WTC11 (cell line): Measurements from ENCODE around the gene LCN10. TPM values are rescaled to one million over a fixed set of nuclear protein-coding genes. Genes with fewer than 3 reads are reported as not detected.

ENCODE experiments used
- ATAC-seq: fragments of 200-7000 bp; cut with Tn5 transposase; 2 replicates; pipeline ENCODE4 v1.10.0; 2021; ENCODE audit warnings: mild to moderate bottlenecking, moderate library complexity
- CTCF ChIA-PET: fragments of 300-600 bp; sonication (Branson Sonifier 250); formaldehyde crosslinking; loops from one replicate; lab custom pipeline; 2021; ENCODE audit warnings: antibody characterized with exemption; lab: Charles Lee
- POLR2A ChIA-PET: fragments of 350-600 bp; sonication (Branson Sonifier 250); formaldehyde crosslinking; loops from one replicate; lab custom pipeline; 2021; ENCODE audit warnings: antibody characterized with exemption; lab: Charles Lee
- DNase-seq: peaks from one replicate; pipeline ENCODE4 v3.0.0; 2021; ENCODE audit warnings: low spot score
- H3K27ac Mint-ChIP-seq: 2 replicates; pipeline ENCODE4 v1.8.0; 2021; ENCODE audit warnings: mixed read lengths
- H3K27me3 Mint-ChIP-seq: 2 replicates; pipeline ENCODE4 v1.8.0; 2021; ENCODE audit warnings: low read depth, mild to moderate bottlenecking, moderate library complexity, mixed read lengths
- H3K36me3 Mint-ChIP-seq: 2 replicates; pipeline ENCODE4 v1.8.0; 2021; ENCODE audit warnings: mixed read lengths
- H3K4me1 Mint-ChIP-seq: 2 replicates; pipeline ENCODE4 v1.8.0; 2022; ENCODE audit warnings: mixed read lengths
- H3K4me3 Mint-ChIP-seq: 2 replicates; pipeline ENCODE4 v1.8.0; 2021; ENCODE audit warnings: mild to moderate bottlenecking, moderate library complexity, mixed read lengths
- H3K9me3 Mint-ChIP-seq: 2 replicates; pipeline ENCODE4 v1.8.0; 2021; ENCODE audit warnings: mixed read lengths
- ESRRA ChIP-seq: sonication (generic); formaldehyde crosslinking; IDR thresholded peaks from 2 replicates; pipeline ENCODE4 v1.8.1; 2022; ENCODE audit warnings: mild to moderate bottlenecking, missing genetic modification reagents, borderline replicate concordance
- FOXK1 ChIP-seq: sonication (generic); formaldehyde crosslinking; IDR thresholded peaks from 2 replicates; pipeline ENCODE4 v1.8.0; 2022; ENCODE audit warnings: mild to moderate bottlenecking, moderate library complexity, missing genetic modification reagents
- GABPB1 ChIP-seq: sonication (generic); formaldehyde crosslinking; IDR thresholded peaks from 2 replicates; pipeline ENCODE4 v1.8.1; 2023; ENCODE audit warnings: mild to moderate bottlenecking, missing genetic modification reagents
- HMGA2 ChIP-seq: fragments of 250-450 bp; sonication (Bioruptor Pico); IDR thresholded peaks from 2 replicates; pipeline ENCODE4 v1.4.0; 2021; ENCODE audit warnings: mild to moderate bottlenecking, moderate library complexity
- JAZF1 ChIP-seq: fragments of 250-450 bp; sonication (Bioruptor Pico); IDR thresholded peaks from 2 replicates; pipeline ENCODE4 v1.9.0; 2021; ENCODE audit warnings: moderate library complexity, mild to moderate bottlenecking, inconsistent platforms
- NFYB ChIP-seq: sonication (generic); formaldehyde crosslinking; conservative IDR thresholded peaks from 2 replicates; pipeline ENCODE4 v1.8.0; 2022; ENCODE audit warnings: low read depth, missing genetic modification reagents
- RELA ChIP-seq: sonication (generic); formaldehyde crosslinking; IDR thresholded peaks from 2 replicates; pipeline ENCODE4 v1.8.1; 2022; ENCODE audit warnings: missing genetic modification reagents, mild to moderate bottlenecking, borderline replicate concordance
- RORB ChIP-seq: fragments of 250-450 bp; sonication (Bioruptor Pico); IDR thresholded peaks from 2 replicates; pipeline ENCODE4 v1.9.0; 2021; ENCODE audit warnings: mild to moderate bottlenecking
- TCF7 ChIP-seq: sonication (generic); formaldehyde crosslinking; IDR thresholded peaks from 2 replicates; pipeline ENCODE4 v1.8.0; 2022; ENCODE audit warnings: mild to moderate bottlenecking, low read depth, missing genetic modification reagents, moderate library complexity
- TEAD4 ChIP-seq: sonication (generic); formaldehyde crosslinking; IDR thresholded peaks from 2 replicates; pipeline ENCODE4 v1.8.0; 2022; ENCODE audit warnings: mild to moderate bottlenecking, missing genetic modification reagents
- ZNF219 ChIP-seq: sonication (generic); formaldehyde crosslinking; IDR thresholded peaks from 2 replicates; pipeline ENCODE4 v1.8.0; 2023; ENCODE audit warnings: missing genetic modification reagents, mild to moderate bottlenecking, borderline replicate concordance
- ZNF232 ChIP-seq: sonication (generic); formaldehyde crosslinking; IDR thresholded peaks from 2 replicates; pipeline ENCODE4 v1.8.0; 2022; ENCODE audit warnings: mild to moderate bottlenecking, missing genetic modification reagents
- total RNA-seq: library from RNA; stranded (reverse); gene quantifications from 3 replicates; pipeline ENCODE4 v1.2.3, GENCODE V29; 2021
- TF ChIP-seq, protein P1 (sequence below): sonication (generic); formaldehyde crosslinking; IDR thresholded peaks from 2 replicates; pipeline ENCODE4 v1.8.0; 2022; ENCODE audit warnings: mild to moderate bottlenecking, missing genetic modification reagents
- TF ChIP-seq, protein P2 (sequence below): fragments of 250-450 bp; sonication (Bioruptor Pico); IDR thresholded peaks from 2 replicates; pipeline ENCODE4 v1.9.0; 2021; ENCODE audit warnings: mild to moderate bottlenecking
- TF ChIP-seq, protein P3 (sequence below): fragments of 250-450 bp; sonication (Bioruptor Pico); IDR thresholded peaks from 2 replicates; pipeline ENCODE4 v1.9.0; 2021; ENCODE audit warnings: mild to moderate bottlenecking, borderline replicate concordance
- TF ChIP-seq, protein P4 (sequence below): fragments of 250-450 bp; sonication (Bioruptor Pico); IDR thresholded peaks from 2 replicates; pipeline ENCODE4 v1.9.0; 2021; ENCODE audit warnings: mild to moderate bottlenecking
- TF ChIP-seq, protein P5 (sequence below): sonication (generic); formaldehyde crosslinking; IDR thresholded peaks from 2 replicates; pipeline ENCODE4 v1.8.0; 2023; ENCODE audit warnings: mild to moderate bottlenecking, missing genetic modification reagents
- TF ChIP-seq, protein P6 (sequence below): sonication (generic); formaldehyde crosslinking; IDR thresholded peaks from 2 replicates; pipeline ENCODE4 v1.8.1; 2022; ENCODE audit warnings: mild to moderate bottlenecking, moderate library complexity, missing genetic modification reagents
- TF ChIP-seq, protein P7 (sequence below): sonication (generic); formaldehyde crosslinking; IDR thresholded peaks from 2 replicates; pipeline ENCODE4 v1.8.0; 2023; ENCODE audit warnings: missing genetic modification reagents
- TF ChIP-seq, protein P8 (sequence below): sonication (generic); formaldehyde crosslinking; IDR thresholded peaks from 2 replicates; pipeline ENCODE4 v1.8.1; 2023; ENCODE audit warnings: mild to moderate bottlenecking, missing genetic modification reagents

LCN10 gene
- total RNA-seq, 1 experiment from 2014 or later: 2.4 TPM

DNA sequence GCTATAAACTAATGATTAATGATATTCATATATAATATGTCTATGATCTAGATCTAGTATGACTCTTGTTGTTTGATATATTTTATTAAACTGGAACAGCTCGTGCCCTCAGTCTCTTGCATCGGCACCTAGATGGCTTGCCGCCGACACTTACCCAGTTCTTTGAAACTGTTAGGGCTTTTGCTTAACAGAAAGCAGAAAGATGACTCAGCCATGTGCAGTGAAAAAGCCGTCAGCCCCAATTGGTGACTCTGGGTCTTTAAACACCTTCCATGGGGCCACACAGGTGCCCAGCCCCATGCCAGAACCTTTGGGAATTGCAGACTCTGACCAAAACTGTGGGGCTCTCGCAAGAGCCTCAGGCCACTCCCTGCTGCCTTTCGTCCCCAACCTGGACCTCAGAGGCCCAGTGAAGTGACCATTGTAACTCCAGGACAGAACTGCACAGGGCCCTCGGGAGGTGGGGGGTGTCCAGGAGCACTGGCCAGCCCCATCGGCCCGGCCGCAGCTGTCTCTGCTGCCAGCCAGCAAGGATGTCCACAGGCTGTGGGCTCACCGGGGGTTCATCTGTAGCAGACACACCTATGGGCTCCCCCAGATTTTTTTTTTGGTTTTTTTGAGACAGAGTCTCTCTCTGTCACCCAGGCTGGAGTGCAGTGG is 7.8 kb downstream of the LCN10 start:
- Mint-ChIP-seq H3K27me3 (no peaks in the 10 kb centered on the region), H3K36me3 (no peaks in the 10 kb centered on the region), H3K4me3 (no peak overlapping the region), H3K9me3 (peaks cover 3% of the 10 kb centered on the region; the same call in 1 of the 2 replicates), H3K27ac (no peak overlapping the region), H3K4me1 (peaks cover 4% of the 10 kb centered on the region; the same call in 1 of the 2 replicates)
- ChIA-PET POLR2A (no interaction called here), CTCF (no interaction called here)
- ATAC-seq (no peak), DNase-seq (no peak)
- TF ChIP-seq HMGA2 (CRISPR knock-in tag): no peak
- no peak for TF ChIP-seq JAZF1 (CRISPR knock-in tag)
- no peak for TF ChIP-seq TEAD4 (CRISPR knock-in tag)
- TF ChIP-seq GABPB1: no peak
- no peak for TF ChIP-seq NFYB (CRISPR knock-in tag)
- TF ChIP-seq, protein P1, sequence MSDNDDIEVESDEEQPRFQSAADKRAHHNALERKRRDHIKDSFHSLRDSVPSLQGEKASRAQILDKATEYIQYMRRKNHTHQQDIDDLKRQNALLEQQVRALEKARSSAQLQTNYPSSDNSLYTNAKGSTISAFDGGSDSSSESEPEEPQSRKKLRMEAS (CRISPR knock-in tag): no peak
- no peak for TF ChIP-seq ZNF232 (CRISPR knock-in tag)
- TF ChIP-seq RORB (CRISPR knock-in tag): no peak

DNA sequence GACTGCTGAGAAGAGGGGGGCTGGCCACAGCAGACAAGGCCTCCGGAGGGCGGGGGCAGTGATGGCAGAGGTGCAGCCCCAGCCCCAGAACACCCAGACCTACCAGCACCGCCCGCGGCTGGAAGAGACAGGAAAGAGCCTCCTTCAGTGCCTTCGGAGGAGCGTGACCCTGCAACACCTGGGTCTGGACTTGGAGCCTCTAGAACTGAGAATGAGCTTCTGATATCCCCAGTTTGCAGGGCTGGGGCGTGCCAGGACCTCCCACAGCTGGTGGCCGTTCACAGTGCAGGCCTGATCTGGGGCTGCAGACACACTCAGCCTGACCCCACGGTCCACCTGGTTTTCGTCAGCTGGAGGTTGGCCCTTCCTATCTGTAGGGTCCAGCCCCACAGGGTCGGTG is 9.1 kb downstream of the LCN10 start:
- Mint-ChIP-seq H3K9me3 (peaks cover 1% of the 10 kb centered on the region; the same call in 1 of the 2 replicates), H3K27me3 (no peaks in the 10 kb centered on the region), H3K4me3 (no peak overlapping the region), H3K4me1 (peaks cover 4% of the 10 kb centered on the region; the same call in 1 of the 2 replicates), H3K36me3 (no peaks in the 10 kb centered on the region), H3K27ac (no peak overlapping the region)
- no peak for ATAC-seq
- no peak for DNase-seq
- ChIA-PET POLR2A (interaction anchor here (0.7 kb wide), 1 partner anchor 436 kb away, joined by 3 read pairs; no protein-coding TSS in a partner anchor), CTCF (interaction anchor here (0.7 kb wide), 1 partner anchor 24 kb away, joined by 3 read pairs; the partner anchor contains the start of gene LCN8)
- TF ChIP-seq ZNF219 (CRISPR knock-in tag): no peak
- TF ChIP-seq, protein P2, sequence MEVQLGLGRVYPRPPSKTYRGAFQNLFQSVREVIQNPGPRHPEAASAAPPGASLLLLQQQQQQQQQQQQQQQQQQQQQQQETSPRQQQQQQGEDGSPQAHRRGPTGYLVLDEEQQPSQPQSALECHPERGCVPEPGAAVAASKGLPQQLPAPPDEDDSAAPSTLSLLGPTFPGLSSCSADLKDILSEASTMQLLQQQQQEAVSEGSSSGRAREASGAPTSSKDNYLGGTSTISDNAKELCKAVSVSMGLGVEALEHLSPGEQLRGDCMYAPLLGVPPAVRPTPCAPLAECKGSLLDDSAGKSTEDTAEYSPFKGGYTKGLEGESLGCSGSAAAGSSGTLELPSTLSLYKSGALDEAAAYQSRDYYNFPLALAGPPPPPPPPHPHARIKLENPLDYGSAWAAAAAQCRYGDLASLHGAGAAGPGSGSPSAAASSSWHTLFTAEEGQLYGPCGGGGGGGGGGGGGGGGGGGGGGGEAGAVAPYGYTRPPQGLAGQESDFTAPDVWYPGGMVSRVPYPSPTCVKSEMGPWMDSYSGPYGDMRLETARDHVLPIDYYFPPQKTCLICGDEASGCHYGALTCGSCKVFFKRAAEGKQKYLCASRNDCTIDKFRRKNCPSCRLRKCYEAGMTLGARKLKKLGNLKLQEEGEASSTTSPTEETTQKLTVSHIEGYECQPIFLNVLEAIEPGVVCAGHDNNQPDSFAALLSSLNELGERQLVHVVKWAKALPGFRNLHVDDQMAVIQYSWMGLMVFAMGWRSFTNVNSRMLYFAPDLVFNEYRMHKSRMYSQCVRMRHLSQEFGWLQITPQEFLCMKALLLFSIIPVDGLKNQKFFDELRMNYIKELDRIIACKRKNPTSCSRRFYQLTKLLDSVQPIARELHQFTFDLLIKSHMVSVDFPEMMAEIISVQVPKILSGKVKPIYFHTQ: no peak
- TF ChIP-seq FOXK1 (CRISPR knock-in tag): no peak
- TF ChIP-seq TEAD4 (CRISPR knock-in tag): no peak
- TF ChIP-seq, protein P3, sequence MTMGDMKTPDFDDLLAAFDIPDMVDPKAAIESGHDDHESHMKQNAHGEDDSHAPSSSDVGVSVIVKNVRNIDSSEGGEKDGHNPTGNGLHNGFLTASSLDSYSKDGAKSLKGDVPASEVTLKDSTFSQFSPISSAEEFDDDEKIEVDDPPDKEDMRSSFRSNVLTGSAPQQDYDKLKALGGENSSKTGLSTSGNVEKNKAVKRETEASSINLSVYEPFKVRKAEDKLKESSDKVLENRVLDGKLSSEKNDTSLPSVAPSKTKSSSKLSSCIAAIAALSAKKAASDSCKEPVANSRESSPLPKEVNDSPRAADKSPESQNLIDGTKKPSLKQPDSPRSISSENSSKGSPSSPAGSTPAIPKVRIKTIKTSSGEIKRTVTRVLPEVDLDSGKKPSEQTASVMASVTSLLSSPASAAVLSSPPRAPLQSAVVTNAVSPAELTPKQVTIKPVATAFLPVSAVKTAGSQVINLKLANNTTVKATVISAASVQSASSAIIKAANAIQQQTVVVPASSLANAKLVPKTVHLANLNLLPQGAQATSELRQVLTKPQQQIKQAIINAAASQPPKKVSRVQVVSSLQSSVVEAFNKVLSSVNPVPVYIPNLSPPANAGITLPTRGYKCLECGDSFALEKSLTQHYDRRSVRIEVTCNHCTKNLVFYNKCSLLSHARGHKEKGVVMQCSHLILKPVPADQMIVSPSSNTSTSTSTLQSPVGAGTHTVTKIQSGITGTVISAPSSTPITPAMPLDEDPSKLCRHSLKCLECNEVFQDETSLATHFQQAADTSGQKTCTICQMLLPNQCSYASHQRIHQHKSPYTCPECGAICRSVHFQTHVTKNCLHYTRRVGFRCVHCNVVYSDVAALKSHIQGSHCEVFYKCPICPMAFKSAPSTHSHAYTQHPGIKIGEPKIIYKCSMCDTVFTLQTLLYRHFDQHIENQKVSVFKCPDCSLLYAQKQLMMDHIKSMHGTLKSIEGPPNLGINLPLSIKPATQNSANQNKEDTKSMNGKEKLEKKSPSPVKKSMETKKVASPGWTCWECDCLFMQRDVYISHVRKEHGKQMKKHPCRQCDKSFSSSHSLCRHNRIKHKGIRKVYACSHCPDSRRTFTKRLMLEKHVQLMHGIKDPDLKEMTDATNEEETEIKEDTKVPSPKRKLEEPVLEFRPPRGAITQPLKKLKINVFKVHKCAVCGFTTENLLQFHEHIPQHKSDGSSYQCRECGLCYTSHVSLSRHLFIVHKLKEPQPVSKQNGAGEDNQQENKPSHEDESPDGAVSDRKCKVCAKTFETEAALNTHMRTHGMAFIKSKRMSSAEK (CRISPR knock-in tag): no peak
- TF ChIP-seq, protein P1 (CRISPR knock-in tag): no peak
- TF ChIP-seq, protein P4, sequence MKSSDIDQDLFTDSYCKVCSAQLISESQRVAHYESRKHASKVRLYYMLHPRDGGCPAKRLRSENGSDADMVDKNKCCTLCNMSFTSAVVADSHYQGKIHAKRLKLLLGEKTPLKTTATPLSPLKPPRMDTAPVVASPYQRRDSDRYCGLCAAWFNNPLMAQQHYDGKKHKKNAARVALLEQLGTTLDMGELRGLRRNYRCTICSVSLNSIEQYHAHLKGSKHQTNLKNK (CRISPR knock-in tag): no peak
- no peak for TF ChIP-seq RELA
- TF ChIP-seq, protein P5, sequence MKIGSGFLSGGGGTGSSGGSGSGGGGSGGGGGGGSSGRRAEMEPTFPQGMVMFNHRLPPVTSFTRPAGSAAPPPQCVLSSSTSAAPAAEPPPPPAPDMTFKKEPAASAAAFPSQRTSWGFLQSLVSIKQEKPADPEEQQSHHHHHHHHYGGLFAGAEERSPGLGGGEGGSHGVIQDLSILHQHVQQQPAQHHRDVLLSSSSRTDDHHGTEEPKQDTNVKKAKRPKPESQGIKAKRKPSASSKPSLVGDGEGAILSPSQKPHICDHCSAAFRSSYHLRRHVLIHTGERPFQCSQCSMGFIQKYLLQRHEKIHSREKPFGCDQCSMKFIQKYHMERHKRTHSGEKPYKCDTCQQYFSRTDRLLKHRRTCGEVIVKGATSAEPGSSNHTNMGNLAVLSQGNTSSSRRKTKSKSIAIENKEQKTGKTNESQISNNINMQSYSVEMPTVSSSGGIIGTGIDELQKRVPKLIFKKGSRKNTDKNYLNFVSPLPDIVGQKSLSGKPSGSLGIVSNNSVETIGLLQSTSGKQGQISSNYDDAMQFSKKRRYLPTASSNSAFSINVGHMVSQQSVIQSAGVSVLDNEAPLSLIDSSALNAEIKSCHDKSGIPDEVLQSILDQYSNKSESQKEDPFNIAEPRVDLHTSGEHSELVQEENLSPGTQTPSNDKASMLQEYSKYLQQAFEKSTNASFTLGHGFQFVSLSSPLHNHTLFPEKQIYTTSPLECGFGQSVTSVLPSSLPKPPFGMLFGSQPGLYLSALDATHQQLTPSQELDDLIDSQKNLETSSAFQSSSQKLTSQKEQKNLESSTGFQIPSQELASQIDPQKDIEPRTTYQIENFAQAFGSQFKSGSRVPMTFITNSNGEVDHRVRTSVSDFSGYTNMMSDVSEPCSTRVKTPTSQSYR (CRISPR knock-in tag): no peak
- TF ChIP-seq ESRRA (CRISPR knock-in tag): no peak
- TF ChIP-seq, protein P6, sequence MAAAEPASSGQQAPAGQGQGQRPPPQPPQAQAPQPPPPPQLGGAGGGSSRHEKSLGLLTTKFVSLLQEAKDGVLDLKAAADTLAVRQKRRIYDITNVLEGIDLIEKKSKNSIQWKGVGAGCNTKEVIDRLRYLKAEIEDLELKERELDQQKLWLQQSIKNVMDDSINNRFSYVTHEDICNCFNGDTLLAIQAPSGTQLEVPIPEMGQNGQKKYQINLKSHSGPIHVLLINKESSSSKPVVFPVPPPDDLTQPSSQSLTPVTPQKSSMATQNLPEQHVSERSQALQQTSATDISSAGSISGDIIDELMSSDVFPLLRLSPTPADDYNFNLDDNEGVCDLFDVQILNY (CRISPR knock-in tag): no peak
- TF ChIP-seq, protein P7, sequence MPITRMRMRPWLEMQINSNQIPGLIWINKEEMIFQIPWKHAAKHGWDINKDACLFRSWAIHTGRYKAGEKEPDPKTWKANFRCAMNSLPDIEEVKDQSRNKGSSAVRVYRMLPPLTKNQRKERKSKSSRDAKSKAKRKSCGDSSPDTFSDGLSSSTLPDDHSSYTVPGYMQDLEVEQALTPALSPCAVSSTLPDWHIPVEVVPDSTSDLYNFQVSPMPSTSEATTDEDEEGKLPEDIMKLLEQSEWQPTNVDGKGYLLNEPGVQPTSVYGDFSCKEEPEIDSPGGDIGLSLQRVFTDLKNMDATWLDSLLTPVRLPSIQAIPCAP: no peak
- TF ChIP-seq TCF7 (CRISPR knock-in tag): no peak
- TF ChIP-seq, protein P8, sequence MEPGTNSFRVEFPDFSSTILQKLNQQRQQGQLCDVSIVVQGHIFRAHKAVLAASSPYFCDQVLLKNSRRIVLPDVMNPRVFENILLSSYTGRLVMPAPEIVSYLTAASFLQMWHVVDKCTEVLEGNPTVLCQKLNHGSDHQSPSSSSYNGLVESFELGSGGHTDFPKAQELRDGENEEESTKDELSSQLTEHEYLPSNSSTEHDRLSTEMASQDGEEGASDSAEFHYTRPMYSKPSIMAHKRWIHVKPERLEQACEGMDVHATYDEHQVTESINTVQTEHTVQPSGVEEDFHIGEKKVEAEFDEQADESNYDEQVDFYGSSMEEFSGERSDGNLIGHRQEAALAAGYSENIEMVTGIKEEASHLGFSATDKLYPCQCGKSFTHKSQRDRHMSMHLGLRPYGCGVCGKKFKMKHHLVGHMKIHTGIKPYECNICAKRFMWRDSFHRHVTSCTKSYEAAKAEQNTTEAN: no peak
